ENCODE measurements around the gene ETV1. TPM values are rescaled to one million over a fixed set of nuclear protein-coding genes. Genes with fewer than 3 reads are reported as not detected.

ETV1 gene
- total RNA-seq, 1 donor from 2014 or later: 11.8 TPM

- DNase-seq: no peak
These were observed 3.3 kb downstream of the ETV1 start for GRCh38 chr7:13986208-13986607.

- DNase-seq: no peak
These were observed 4.4 kb downstream of the ETV1 start for GRCh38 chr7:13984831-13985685.

GRCh38 chr7:13984061-13984460 is 5.4 kb downstream of the ETV1 start:
- no peak for DNase-seq

GRCh38 chr7:13982940-13983677 is 6.4 kb downstream of the ETV1 start:
- no peak for DNase-seq

- DNase-seq: peak; percentile 90
These were observed 8.4 kb downstream of the ETV1 start for GRCh38 chr7:13981070-13981469.

- peak; percentile 17 for DNase-seq
These were observed 9.0 kb downstream of the ETV1 start for GRCh38 chr7:13980474-13980873.

GRCh38 chr7:13979671-13980435 is 9.6 kb downstream of the ETV1 start:
- peak; percentile 76 for DNase-seq

GRCh38 chr7:13976594-13976993 is 12.9 kb downstream of the ETV1 start:
- DNase-seq: no peak

- no peak for DNase-seq
These were observed 24.4 kb downstream of the ETV1 start for GRCh38 chr7:13965077-13965476.

- no peak for DNase-seq
These were observed 25.5 kb downstream of the ETV1 start for GRCh38 chr7:13963925-13964324.

- DNase-seq: no peak
These were observed 34.0 kb downstream of the ETV1 start for GRCh38 chr7:13955494-13955893.

GRCh38 chr7:13953368-13953767 is 36.1 kb downstream of the ETV1 start:
- no peak for DNase-seq

- no peak for DNase-seq
These were observed 36.5 kb downstream of the ETV1 start for GRCh38 chr7:13952921-13953320.

GRCh38 chr7:13949939-13950338 is 39.5 kb downstream of the ETV1 start:
- no peak for DNase-seq

GRCh38 chr7:13949445-13949844 is 40.0 kb downstream of the ETV1 start:
- DNase-seq: no peak

GRCh38 chr7:13948019-13948801 is 41.3 kb downstream of the ETV1 start:
- DNase-seq: peak; percentile 15

GRCh38 chr7:13947535-13947934 is 41.9 kb downstream of the ETV1 start:
- no peak for DNase-seq

GRCh38 chr7:13946181-13946580 is 43.3 kb downstream of the ETV1 start:
- DNase-seq: no peak

GRCh38 chr7:13945670-13946069 is 43.8 kb downstream of the ETV1 start:
- DNase-seq: peak; percentile 9

GRCh38 chr7:13933536-13933935 is 55.9 kb downstream of the ETV1 start:
- DNase-seq: no peak

- no peak for DNase-seq
These were observed 56.4 kb downstream of the ETV1 start for GRCh38 chr7:13933091-13933490.

GRCh38 chr7:13932131-13932530 is 57.3 kb downstream of the ETV1 start:
- no peak for DNase-seq
